GM21447 (cell line): Measurements from ENCODE around the gene MLLT11.
A peak's percentile ranks its signal among the peaks of the same experiment; 100 is the strongest.
"Not testable (repeated sequence)": the region's sequence is repeated elsewhere in the genome, so short reads cannot be mapped to it uniquely, and the experiment has no call there.

Source experiments
- ATAC-seq: cut with Tn5 transposase; IDR thresholded peaks from one replicate; pipeline ENCODE4 v1.9.1; 2021; ENCODE audit not compliant: unreplicated experiment

Gene MLLT11

GRCh38 chr1:151055581-151055980 is 4.6 kb upstream of the MLLT11 start:
- ATAC-seq = no peak

DNA sequence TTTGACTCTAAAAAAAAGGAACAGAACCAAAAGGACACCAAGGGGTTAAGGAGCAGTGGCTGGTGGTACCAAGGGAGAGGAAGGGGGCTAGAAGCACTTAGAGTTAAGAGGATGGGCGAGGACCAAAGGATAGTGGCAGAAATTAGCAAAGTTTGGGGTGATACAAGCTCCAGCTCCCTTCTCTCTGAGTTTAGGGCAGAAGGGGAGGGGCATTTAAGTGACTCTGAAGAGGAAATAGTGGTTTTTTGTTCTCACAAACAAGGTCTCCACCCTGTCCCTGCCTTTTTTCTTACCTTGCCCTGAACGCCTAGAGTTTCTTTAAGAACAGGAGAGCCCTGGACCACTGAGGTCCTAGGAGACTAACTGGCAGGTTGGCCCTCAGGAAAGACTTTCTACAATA is 4.0 kb upstream of the MLLT11 start:
- ATAC-seq = no peak

DNA sequence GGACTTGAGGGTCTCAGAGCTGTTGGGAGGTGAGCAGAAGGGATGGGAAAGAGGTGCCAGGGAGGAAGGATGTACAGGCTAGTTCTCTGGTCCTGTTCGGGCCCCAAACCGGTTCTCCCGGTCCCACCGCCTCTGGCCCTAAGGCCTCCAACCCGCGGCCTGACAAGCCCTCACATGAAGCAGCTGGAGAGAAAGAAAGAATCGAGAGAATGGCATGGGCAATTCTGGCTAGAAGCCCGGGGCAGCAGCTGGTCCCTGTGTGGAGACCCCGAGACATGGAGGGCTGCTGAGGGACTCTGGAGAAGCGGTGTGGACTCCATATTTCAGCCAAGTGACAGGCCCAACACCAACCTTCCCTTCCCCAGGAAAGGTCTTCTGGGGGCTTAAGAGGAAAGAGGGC is 1.5 kb upstream of the MLLT11 start:
- ATAC-seq = no peak

DNA sequence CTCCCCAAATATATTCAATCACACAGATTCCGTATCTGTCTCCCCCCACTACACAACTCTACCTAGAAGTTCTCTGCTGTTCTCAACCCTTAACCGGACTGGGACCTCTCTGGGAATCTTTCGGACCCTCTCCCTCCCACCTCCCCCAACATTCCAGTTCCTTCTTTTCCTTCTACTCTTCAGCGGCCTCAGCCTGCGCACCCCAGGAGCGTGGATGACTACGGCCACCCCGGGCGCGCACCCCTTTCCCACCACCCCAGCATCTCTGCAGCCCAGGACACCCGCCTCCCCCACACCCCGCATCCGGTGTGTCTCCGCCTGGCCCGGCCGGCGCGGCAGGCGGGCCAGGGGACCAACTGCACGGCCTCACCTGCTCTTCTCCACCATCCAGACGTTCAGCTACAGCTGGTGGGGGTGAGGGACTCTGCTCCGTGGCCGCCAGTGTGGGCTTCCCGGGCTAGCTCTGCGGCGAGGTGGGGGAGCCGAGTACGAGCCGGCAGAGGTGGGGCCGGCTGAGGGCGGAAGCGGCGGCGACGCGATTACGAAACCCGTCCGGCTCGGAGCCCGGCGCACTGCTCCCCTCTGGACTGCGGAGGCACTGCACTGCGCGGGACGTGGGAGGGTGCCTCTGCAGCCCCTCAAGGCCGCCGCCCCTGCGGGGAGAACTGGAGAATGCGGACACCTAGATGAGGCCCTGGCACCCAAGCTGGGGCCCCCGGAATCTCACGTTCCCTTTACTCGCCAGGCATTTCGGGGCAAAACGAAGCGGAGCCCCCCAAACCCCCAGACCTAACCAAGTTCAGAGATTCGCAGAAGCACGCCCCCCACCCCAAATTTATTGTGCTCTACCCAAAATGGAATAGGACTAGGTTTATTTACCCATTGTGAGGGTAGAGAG is 839 bp upstream of the MLLT11 start, which contains the start of gene CDC42SE1:
CDC42SE1 (minus strand) TSS at position 514 of the 898 bp plus-strand sequence. CDS start 3,892 bp downstream, outside the sequence.
- peak; percentile 65 for ATAC-seq

GRCh38 chr1:151060657-151061421 is 642 bp downstream of the MLLT11 start:
- no peak for ATAC-seq

- ATAC-seq = no peak
Observed at GRCh38 chr1:151061704-151062103, 1.5 kb downstream of the MLLT11 start.

DNA sequence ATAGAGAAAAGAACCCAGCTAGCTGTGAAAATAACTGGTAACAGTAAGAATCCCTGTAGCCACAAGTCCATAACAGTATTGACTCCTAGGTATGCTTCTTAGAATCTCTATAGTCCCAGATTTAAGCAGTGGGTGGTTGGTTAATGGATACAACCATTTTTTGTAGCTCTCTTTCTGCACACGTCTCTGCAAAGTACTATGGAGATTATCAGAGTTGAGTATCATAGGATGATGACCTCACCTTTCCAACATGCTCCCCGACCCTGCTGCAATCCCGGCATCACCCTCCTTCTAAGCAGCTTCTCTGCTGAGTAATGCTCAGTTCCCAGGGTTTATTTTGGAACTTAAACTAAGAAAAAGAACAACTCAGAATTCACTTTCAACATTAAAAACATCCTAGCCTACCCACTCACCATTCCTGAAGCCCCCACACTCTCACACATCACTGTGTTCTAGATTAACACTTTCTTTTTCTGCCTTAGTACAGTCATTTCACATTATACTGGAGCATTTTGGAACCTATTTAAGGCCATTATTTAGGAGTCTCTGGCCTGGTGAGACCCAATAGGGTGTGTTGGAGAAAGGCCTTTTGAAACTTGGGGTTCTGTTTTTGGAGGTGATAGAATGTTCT is 2.7 kb downstream of the MLLT11 start:
- no peak for ATAC-seq

DNA sequence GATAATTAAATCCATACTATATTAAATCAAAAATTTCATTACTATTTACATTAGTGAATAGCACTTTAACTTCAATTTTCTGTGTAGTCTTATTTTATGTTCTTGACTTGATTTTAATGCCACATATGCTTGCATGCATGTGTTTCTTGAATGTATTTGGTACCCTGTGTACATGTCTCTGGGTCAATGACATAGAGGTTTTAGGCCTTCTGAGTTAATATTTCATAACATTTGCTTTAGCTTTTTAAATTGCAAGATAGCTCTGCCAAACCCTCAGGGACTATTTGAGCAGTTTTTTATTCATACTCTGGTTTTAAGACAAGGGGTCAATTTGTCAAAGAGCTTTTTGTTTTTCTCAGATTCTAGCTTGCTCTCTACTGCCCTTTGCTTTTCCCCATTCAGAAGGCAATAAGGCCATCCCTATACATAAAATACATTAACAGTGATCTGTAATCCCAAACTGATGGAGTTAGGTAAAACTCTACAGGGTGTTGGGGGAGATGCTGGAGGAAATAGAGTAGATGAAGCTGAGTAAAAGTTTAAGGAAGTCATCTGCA is 5.0 kb downstream of the MLLT11 start:
- no peak for ATAC-seq

- no peak for ATAC-seq
Observed at GRCh38 chr1:151067185-151067584, 7.0 kb downstream of the MLLT11 start.

DNA sequence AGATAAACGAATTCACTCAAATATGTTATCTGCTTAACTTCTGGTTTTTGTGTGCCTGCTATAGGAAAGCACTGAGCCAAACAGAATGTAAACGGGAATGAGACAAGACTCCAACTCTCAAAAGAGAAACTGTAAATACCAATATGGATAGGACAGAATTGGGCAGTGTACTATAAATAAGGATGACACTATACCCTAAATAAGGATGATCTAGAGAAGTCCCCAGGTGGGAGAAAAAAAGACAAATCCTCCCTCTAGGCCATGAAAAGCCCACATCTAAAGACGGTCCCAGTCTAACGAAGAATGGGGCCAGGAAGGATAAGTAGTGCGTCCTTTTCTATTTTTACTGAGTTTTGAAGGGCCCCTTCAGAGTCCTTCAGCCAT is 8.9 kb downstream of the MLLT11 start:
- no peak for ATAC-seq

GRCh38 chr1:151070474-151071276 is 10.5 kb downstream of the MLLT11 start, which contains the start of gene GABPB2:
Gene GABPB2, plus strand, starts transcription at chr1:151070761. Its CDS starts 17,429 bp downstream, at chr1:151088190.
- peak; percentile 76 for ATAC-seq

DNA sequence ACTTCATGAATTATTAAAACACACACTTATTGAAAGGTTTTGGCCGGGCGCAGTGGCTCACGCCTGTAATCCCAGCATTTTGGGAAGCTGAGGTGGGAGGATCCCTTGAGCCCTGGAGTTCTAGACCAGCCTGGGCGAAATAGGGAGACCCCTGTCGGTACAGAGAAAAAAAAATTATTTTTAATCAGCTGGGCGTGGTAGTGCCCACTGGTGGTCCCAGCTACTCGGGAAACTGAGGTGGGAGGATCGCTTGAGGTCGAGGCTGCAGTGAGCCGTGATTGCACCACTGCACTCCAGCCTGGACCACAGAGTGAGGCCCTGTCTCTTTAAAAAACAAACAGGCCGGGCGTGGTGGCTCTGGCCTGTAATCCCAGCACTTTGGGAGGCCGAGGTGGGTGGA is 12.0 kb downstream of the MLLT11 start:
- ATAC-seq = no peak

DNA sequence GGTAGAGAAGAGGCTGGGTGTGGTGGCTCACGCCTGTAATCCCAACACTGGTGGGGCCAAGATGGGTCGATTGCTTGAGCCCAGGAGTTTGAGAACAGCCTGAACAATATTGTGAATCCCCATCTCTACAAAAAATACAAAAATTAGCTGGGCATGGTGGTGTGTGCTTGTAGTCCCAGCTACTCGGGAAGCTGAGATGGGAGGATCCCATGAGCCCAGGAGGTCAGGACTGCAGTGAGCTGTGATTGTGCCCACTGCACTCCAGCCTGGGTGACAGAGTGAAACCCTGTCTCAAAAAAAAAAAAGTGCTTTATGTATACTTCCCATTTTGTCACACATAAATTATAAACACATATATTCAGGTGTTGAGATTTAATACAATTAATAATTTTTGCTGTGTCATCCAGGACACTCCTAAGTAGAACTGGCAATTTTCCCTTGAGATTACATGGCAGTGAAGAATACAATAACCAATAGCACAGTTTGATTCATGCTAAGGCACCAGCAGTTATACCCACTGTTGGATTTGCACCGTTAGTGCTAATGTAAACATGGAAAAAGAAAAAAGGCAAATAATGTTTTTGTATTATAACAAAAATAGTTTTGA is 25.9 kb downstream of the MLLT11 start:
- ATAC-seq = no peak

DNA sequence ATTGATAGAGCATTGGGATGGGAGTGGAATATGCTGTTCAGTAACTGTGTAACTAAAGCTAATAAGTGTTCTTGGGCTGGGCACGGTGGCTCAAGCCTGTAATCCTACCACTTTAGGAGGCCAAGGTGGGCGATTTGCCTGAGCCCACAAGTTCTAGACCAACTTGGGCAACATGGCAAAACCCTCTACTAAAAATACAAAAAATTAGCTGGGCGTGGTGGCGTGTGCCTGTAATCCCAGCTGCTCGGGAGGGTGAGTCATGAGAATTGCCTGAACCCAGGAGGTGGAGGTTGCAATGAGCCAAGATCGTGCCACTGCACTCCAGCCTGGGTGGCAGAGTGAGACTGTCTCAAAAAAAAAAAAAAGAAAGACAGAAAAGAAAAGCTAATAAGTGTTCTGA is 37.2 kb downstream of the MLLT11 start:
- not testable (repeated sequence) for ATAC-seq

DNA sequence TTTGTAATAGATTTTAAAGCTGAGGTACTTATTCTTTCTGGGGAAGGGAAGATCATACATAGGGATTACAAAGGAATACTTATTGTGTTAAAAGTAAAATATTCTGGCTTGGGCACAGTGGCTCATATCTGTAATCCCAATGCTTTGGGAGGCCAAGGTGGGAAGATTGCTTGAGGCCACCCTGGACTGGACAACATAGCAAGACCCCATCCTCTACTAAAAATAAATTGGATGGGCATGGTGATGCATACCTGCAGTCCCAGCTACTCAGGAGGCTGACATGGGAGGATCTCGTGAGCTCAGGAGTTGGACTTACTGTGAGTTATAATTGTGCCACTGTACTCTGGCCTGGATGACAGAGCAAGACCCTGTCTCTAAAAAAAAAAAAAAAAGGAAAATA is 37.9 kb downstream of the MLLT11 start:
- no peak for ATAC-seq

- ATAC-seq = no peak
Observed at GRCh38 chr1:151104630-151105029, 44.4 kb downstream of the MLLT11 start.

DNA sequence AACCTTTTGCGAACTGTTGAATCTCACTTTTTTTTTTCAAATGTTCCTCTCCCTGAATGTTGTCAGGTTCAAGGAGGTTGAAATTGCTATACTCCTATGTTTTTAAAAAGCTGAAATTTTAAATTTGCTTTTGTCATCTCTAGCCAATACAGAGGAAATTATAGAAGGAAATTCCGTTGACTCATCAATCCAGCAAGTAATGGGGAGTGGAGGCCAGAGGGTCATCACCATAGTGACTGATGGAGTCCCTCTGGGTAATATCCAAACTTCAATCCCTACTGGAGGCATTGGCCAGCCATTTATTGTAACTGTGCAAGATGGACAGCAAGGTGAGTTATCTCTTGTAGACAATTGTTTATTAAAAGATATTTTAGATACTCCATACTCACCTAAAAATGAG is 46.7 kb downstream of the MLLT11 start:
- ATAC-seq = no peak

GRCh38 chr1:151108331-151108730 is 48.1 kb downstream of the MLLT11 start:
- ATAC-seq = no peak

DNA sequence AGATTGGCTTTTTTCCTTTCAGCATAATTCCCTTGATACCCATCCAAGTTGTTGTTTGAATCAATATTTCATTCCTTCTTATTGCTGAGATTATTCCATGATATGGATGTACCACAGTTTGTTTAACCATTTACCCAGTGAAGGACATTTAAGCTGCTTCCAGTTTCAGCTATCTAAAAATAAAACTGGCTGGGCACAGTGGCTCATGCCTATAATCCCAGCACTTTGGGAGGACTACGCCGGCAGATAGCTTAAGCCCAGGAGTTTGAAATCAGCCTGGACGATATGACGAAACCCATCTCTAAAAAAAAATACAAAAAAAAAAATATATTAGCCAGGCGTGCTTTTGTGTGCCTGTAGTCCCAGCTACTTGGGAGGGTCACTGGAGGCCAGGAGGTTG is 53.7 kb downstream of the MLLT11 start:
- ATAC-seq = no peak
